ENCODE measurements around the gene KLHL21. TPM values are rescaled to one million over a fixed set of nuclear protein-coding genes. Genes with fewer than 3 reads are reported as not detected.

Gene KLHL21
- total and polyA plus RNA-seq, 9 donors, result 14.4 to 40.4 (median 34.4) TPM

- no peaks in the 10 kb centered on the region for H3K9me3 ChIP-seq
- WGBS, 3 donors, result 75 to 80% (median 79%) methylated on average over 14 of the region's 14 CpGs
- intact Hi-C loops (cut with DNase I), result no loop called here
- no peaks in the 10 kb centered on the region for H3K27me3 ChIP-seq
- H3K4me1 ChIP-seq (ENCODE audit: insufficient read depth), result peaks cover 8% of the 10 kb centered on the region
- no peak overlapping the region for H3K27ac ChIP-seq
- no peak for TF ChIP-seq EP300 (IDR thresholded peaks at IDR 0.05)
- no peak for TF ChIP-seq POLR2A (IDR thresholded peaks at IDR 0.05)
- no peak for TF ChIP-seq CTCF (IDR thresholded peaks at IDR 0.05)
- no peak for DNase-seq
- H3K4me3 ChIP-seq, result no peak overlapping the region
- no peaks in the 10 kb centered on the region for H3K36me3 ChIP-seq
Observed at GRCh38 chr1:6623269-6623965, 20.7 kb upstream of the KLHL21 start.

DNA sequence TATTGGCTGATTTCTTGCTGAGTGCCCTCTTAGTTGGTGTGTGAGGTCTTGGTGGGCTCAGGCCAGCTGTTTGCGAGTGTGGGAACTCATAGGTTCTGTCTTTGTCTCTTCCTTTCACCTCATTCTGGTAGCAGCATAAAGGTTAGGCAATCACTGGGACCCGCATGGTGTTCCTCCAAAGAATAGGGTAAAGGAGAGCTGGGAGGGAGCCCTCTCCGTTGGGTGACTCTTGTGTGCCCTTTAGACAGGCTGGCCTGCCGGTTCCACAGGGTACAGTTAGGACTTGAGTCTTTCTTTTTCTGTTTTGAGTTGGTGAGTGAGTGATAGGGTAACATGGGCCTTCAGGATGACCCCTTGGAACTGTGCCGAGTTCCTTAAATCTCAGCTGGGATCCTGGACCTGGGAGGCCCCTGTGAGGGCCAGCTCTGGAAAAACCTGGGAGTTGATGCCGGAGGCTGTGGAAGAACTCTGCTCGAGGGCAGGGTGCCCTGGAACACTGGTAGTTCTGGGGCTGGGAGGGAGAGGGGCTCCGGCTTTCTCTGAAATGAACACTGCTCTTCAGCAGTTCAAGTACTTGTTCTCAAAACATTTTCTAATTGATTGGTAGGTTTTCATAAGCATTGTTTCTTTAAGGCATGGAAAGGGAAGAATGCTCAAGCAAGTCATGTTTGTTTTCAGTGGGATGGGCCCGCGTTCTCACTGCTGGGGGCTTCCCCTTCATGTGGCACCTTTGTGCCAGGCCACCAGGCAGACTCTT, 19.9 kb upstream of the KLHL21 start:
- no peaks in the 10 kb centered on the region for H3K9me3 ChIP-seq
- DNase-seq, result no peak
- no peaks in the 10 kb centered on the region for H3K27me3 ChIP-seq
- H3K4me3 ChIP-seq, result no peak overlapping the region
- TF ChIP-seq CTCF (IDR thresholded peaks at IDR 0.05) (no peak), EP300 (IDR thresholded peaks at IDR 0.05) (no peak), POLR2A (IDR thresholded peaks at IDR 0.05) (no peak)
- no peaks in the 10 kb centered on the region for H3K36me3 ChIP-seq
- 70 to 79% (median 75%) methylated on average over 10 of the region's 10 CpGs for WGBS, 3 donors
- no peak overlapping the region for H3K27ac ChIP-seq
- intact Hi-C loops (cut with DNase I), result no loop called here
- H3K4me1 ChIP-seq (ENCODE audit: insufficient read depth), result peaks cover 8% of the 10 kb centered on the region

- no peak for TF ChIP-seq POLR2A (IDR thresholded peaks at IDR 0.05)
- TF ChIP-seq CTCF (IDR thresholded peaks at IDR 0.05), result no peak
- no peak for TF ChIP-seq EP300 (IDR thresholded peaks at IDR 0.05)
- intact Hi-C loops (cut with DNase I), result no loop called here
- Histone ChIP-seq H3K4me3 (no peak overlapping the region), H3K9me3 (no peaks in the 10 kb centered on the region), H3K36me3 (no peaks in the 10 kb centered on the region), H3K27ac (no peak overlapping the region), H3K27me3 (no peaks in the 10 kb centered on the region), H3K4me1 (ENCODE audit: insufficient read depth) (peaks cover 8% of the 10 kb centered on the region)
- 85 to 90% (median 88%) methylated on average over 41 of the region's 41 CpGs for WGBS, 3 donors
- no peak for DNase-seq
Observed at GRCh38 chr1:6621429-6622391, 19.0 kb upstream of the KLHL21 start.

GRCh38 chr1:6619045-6619444, 16.4 kb upstream of the KLHL21 start:
- Histone ChIP-seq H3K4me3 (no peak overlapping the region), H3K36me3 (no peaks in the 10 kb centered on the region), H3K27ac (no peak overlapping the region), H3K27me3 (no peaks in the 10 kb centered on the region), H3K4me1 (ENCODE audit: insufficient read depth) (peaks cover 2% of the 10 kb centered on the region), H3K9me3 (no peaks in the 10 kb centered on the region)
- no peak for DNase-seq
- intact Hi-C loops (cut with DNase I), result no loop called here
- TF ChIP-seq POLR2A (IDR thresholded peaks at IDR 0.05), result no peak
- TF ChIP-seq CTCF (IDR thresholded peaks at IDR 0.05), result no peak
- no peak for TF ChIP-seq EP300 (IDR thresholded peaks at IDR 0.05)
- WGBS, 3 donors, result 80 to 92% (median 90%) methylated on average over 4 of the region's 4 CpGs

Data from ovary (tissue), 9 donors.